Keratinocyte (primary cell): ENCODE data around the gene NEUROD2.

Experiments used
- CTCF ChIP-seq, 3 experiments: IDR thresholded peaks in 1 of 3; conservative IDR thresholded peaks in 1 of 3; optimal IDR thresholded peaks in 1 of 3; 2 replicates in 2 of 3; 3 replicates in 1 of 3; pipeline versions ENCODE3 to v1.5.1; 2011; ENCODE audit warnings: low read length in 3 of 3, mild to moderate bottlenecking in 3 of 3, moderate library complexity in 2 of 3, control low read depth in 1 of 3, inconsistent platforms in 1 of 3; ENCODE audit not compliant: insufficient read depth in 2 of 3; ENCODE audit errors: extremely low read depth in 1 of 3
- EZH2 ChIP-seq: IDR thresholded peaks from one replicate; pipeline ENCODE4 v1.6.1; 2012; ENCODE audit warnings: inconsistent platforms, mild to moderate bottlenecking, low read length, moderate library complexity

- TF ChIP-seq CTCF (optimal IDR thresholded peaks at IDR 0.05 in 1 of 3, IDR thresholded peaks at IDR 0.05 in 1 of 3, conservative IDR thresholded peaks at IDR 0.05 in 1 of 3; ENCODE audit: extremely low read depth in 1 of 3, insufficient read depth in 2 of 3, low read length in 3 of 3): no peak
- TF ChIP-seq EZH2: no peak
Observed at GRCh38 chr17:39639566-39640458, 32.1 kb upstream of the NEUROD2 start.
